Measurements from ENCODE around the gene HDAC4.

The HDAC4 gene

GRCh38 chr2:239378021-239378917 lies 22.6 kb downstream of the HDAC4 start:
- no peak for DNase-seq (ENCODE audit: extremely low spot score)
- CTCF ChIA-PET: no interaction called here
- POLR2A ChIA-PET: no interaction called here
- TF ChIP-seq L3MBTL2 (conservative IDR thresholded peaks at IDR 0.05) (no peak), FOXM1 (IDR thresholded peaks at IDR 0.05; ENCODE audit: borderline replicate concordance) (no peak), ZNF384 (IDR thresholded peaks at IDR 0.05) (no peak), LEF1 (IDR thresholded peaks at IDR 0.05; ENCODE audit: borderline replicate concordance) (no peak), ELF4 (IDR thresholded peaks at IDR 0.05) (no peak), NFRKB (IDR thresholded peaks at IDR 0.05) (no peak), FOXK2 (IDR thresholded peaks at IDR 0.05) (no peak), TARDBP (IDR thresholded peaks at IDR 0.05) (no peak)

GRCh38 chr2:239377591-239377990 lies 23.2 kb downstream of the HDAC4 start:
- POLR2A ChIA-PET: no interaction called here
- DNase-seq (ENCODE audit: extremely low spot score): no peak
- CTCF ChIA-PET: no interaction called here
- no peak for TF ChIP-seq PKNOX1 (IDR thresholded peaks at IDR 0.05)
- TF ChIP-seq BHLHE40 (IDR thresholded peaks at IDR 0.05; ENCODE audit: borderline replicate concordance): no peak
- no peak for TF ChIP-seq TARDBP (IDR thresholded peaks at IDR 0.05)
- no peak for TF ChIP-seq ELF4 (IDR thresholded peaks at IDR 0.05)
- no peak for TF ChIP-seq FOXA1 (IDR thresholded peaks at IDR 0.05)
- no peak for TF ChIP-seq HDGF (IDR thresholded peaks at IDR 0.05; ENCODE audit: borderline replicate concordance)
- no peak for TF ChIP-seq FOXM1 (IDR thresholded peaks at IDR 0.05; ENCODE audit: borderline replicate concordance)
- no peak for TF ChIP-seq CTBP1 (IDR thresholded peaks at IDR 0.05; ENCODE audit: borderline replicate concordance)
- no peak for TF ChIP-seq SP1 (IDR thresholded peaks at IDR 0.05)
- no peak for TF ChIP-seq ZNF384 (IDR thresholded peaks at IDR 0.05)
- TF ChIP-seq LEF1 (IDR thresholded peaks at IDR 0.05; ENCODE audit: borderline replicate concordance): no peak
- TF ChIP-seq L3MBTL2 (conservative IDR thresholded peaks at IDR 0.05): no peak
- TF ChIP-seq FOXK2 (IDR thresholded peaks at IDR 0.05): no peak
- TF ChIP-seq NFRKB (IDR thresholded peaks at IDR 0.05): no peak
- TF ChIP-seq ARNT (IDR thresholded peaks at IDR 0.05): no peak
- no peak for TF ChIP-seq SUZ12 (IDR thresholded peaks at IDR 0.05)

GRCh38 chr2:239376942-239377531 lies 23.8 kb downstream of the HDAC4 start:
- no peak for DNase-seq (ENCODE audit: extremely low spot score)
- TF ChIP-seq L3MBTL2 (conservative IDR thresholded peaks at IDR 0.05) (no peak), CTBP1 (IDR thresholded peaks at IDR 0.05; ENCODE audit: borderline replicate concordance) (no peak), FOXA1 (IDR thresholded peaks at IDR 0.05) (no peak), TARDBP (IDR thresholded peaks at IDR 0.05) (no peak), ZNF384 (IDR thresholded peaks at IDR 0.05) (no peak), FOXK2 (IDR thresholded peaks at IDR 0.05) (no peak), HDGF (IDR thresholded peaks at IDR 0.05; ENCODE audit: borderline replicate concordance) (no peak), SUZ12 (IDR thresholded peaks at IDR 0.05) (no peak), FOXM1 (IDR thresholded peaks at IDR 0.05; ENCODE audit: borderline replicate concordance) (no peak), ARNT (IDR thresholded peaks at IDR 0.05) (no peak), LEF1 (IDR thresholded peaks at IDR 0.05; ENCODE audit: borderline replicate concordance) (no peak), BHLHE40 (IDR thresholded peaks at IDR 0.05; ENCODE audit: borderline replicate concordance) (no peak), SP1 (IDR thresholded peaks at IDR 0.05) (no peak), ELF4 (IDR thresholded peaks at IDR 0.05) (no peak)
- POLR2A ChIA-PET: no interaction called here
- CTCF ChIA-PET: no interaction called here

- no peak for DNase-seq (ENCODE audit: extremely low spot score)
- POLR2A ChIA-PET: no interaction called here
These were observed 24.5 kb downstream of the HDAC4 start for GRCh38 chr2:239376351-239376750.

GRCh38 chr2:239375278-239376061 lies 25.4 kb downstream of the HDAC4 start:
- TF ChIP-seq L3MBTL2 (conservative IDR thresholded peaks at IDR 0.05): no peak
- TF ChIP-seq FOXM1 (IDR thresholded peaks at IDR 0.05; ENCODE audit: borderline replicate concordance): no peak
- no peak for DNase-seq (ENCODE audit: extremely low spot score)
- CTCF ChIA-PET: no interaction called here
- POLR2A ChIA-PET: no interaction called here

More at GRCh38 chr2:239376351-239376750, 24.5 kb downstream of the HDAC4 start:
- CTCF ChIA-PET: no interaction called here
- TF ChIP-seq FOXM1 (IDR thresholded peaks at IDR 0.05; ENCODE audit: borderline replicate concordance) (no peak), SUZ12 (IDR thresholded peaks at IDR 0.05) (no peak), L3MBTL2 (conservative IDR thresholded peaks at IDR 0.05) (no peak), ZNF384 (IDR thresholded peaks at IDR 0.05) (no peak), SP1 (IDR thresholded peaks at IDR 0.05) (no peak), NFRKB (IDR thresholded peaks at IDR 0.05) (no peak), BHLHE40 (IDR thresholded peaks at IDR 0.05; ENCODE audit: borderline replicate concordance) (no peak), FOXK2 (IDR thresholded peaks at IDR 0.05) (no peak), TARDBP (IDR thresholded peaks at IDR 0.05) (no peak), FOXA1 (IDR thresholded peaks at IDR 0.05) (no peak), PKNOX1 (IDR thresholded peaks at IDR 0.05) (no peak), CTBP1 (IDR thresholded peaks at IDR 0.05; ENCODE audit: borderline replicate concordance) (no peak), ARNT (IDR thresholded peaks at IDR 0.05) (no peak), LEF1 (IDR thresholded peaks at IDR 0.05; ENCODE audit: borderline replicate concordance) (no peak), ELF4 (IDR thresholded peaks at IDR 0.05) (no peak), HDGF (IDR thresholded peaks at IDR 0.05; ENCODE audit: borderline replicate concordance) (no peak)

GRCh38 chr2:239374896-239375277 lies 25.9 kb downstream of the HDAC4 start:
- no peak for DNase-seq (ENCODE audit: extremely low spot score)
- ChIA-PET POLR2A (no interaction called here), CTCF (no interaction called here)
- TF ChIP-seq L3MBTL2 (conservative IDR thresholded peaks at IDR 0.05) (no peak), FOXM1 (IDR thresholded peaks at IDR 0.05; ENCODE audit: borderline replicate concordance) (no peak), FOXK2 (IDR thresholded peaks at IDR 0.05) (no peak), ELF4 (IDR thresholded peaks at IDR 0.05) (no peak), CTBP1 (IDR thresholded peaks at IDR 0.05; ENCODE audit: borderline replicate concordance) (no peak), LEF1 (IDR thresholded peaks at IDR 0.05; ENCODE audit: borderline replicate concordance) (no peak), HDGF (IDR thresholded peaks at IDR 0.05; ENCODE audit: borderline replicate concordance) (no peak), SUZ12 (IDR thresholded peaks at IDR 0.05) (no peak), SP1 (IDR thresholded peaks at IDR 0.05) (no peak), NFRKB (IDR thresholded peaks at IDR 0.05) (no peak)

All from HEK293T (cell line).